T follicular helper cell (primary cell): ENCODE data around the gene P4HA1.
"Not testable (repeated sequence)": the region's sequence is repeated elsewhere in the genome, so short reads cannot be mapped to it uniquely, and the experiment has no call there.

Experiments
- DNase-seq: peaks from one replicate; pipeline ENCODE4 v3.0.0-alpha.2; 2020; ENCODE audit warnings: low read depth

Gene P4HA1

GRCh38 chr10:73043766-73044377 lies 52.8 kb downstream of the P4HA1 start:
- DNase-seq = no peak

GRCh38 chr10:73043319-73043718 lies 53.3 kb downstream of the P4HA1 start:
- DNase-seq = no peak

DNA sequence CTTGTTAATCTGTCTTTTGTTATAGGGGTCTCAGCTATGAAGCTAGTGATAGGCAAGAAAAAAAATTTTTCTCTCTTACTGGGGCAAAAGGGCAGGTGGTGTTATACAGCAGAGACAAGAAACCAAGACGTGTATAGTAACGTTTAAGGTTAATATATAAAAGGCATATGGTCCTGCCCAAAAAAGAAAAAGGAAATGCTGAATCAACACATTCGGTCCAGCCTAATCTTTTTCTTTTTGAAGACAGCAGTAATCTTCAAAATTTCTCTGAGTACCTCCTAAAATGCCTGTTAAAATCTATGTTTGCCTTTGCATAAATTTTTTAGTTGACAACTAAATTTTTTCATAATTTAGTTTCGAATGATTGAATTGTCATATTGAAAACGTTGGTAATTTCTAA lies 54.5 kb downstream of the P4HA1 start:
- DNase-seq = no peak

GRCh38 chr10:73039635-73040034 lies 57.0 kb downstream of the P4HA1 start:
- no peak for DNase-seq

- not testable (repeated sequence) for DNase-seq
These were observed 60.4 kb downstream of the P4HA1 start for GRCh38 chr10:73036285-73036684.

DNA sequence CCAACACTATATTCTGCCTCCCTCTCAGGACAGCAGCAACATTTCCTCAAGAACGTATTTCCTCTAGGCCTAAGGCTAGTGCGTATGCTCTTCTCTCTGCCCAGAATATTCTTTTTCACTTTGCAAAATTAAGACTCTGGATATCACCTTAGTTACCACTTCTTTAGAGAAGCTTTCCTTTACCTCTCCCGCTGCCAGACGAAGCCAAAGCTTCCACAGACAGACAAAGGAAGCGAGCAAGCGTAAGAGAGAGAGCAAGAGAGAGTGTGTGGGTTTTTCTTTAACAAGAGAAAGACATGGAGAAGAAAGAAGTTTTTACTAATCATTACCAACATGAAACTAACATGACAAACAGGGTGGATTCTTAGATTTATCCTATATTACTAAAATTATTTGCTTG lies 64.1 kb downstream of the P4HA1 start:
- DNase-seq = no peak

DNA sequence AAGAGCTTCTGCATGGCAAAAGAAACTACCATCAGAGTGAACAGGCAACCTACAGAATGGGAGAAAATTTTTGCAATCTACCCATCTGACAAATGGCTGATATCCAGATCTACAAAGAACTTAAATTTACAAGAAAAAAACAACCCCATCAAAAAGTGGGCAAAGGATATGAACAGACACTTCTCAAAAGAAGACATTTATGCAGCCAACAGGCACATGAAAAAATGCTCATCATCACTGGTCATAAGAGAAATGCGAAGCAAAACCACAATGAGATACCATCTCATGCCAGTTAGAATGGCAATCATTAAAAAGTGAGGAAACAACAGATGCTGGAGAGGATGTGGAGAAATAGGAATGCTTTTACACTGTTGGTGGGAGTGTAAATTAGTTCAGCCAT lies 70.0 kb downstream of the P4HA1 start:
- not testable (repeated sequence) for DNase-seq

DNA sequence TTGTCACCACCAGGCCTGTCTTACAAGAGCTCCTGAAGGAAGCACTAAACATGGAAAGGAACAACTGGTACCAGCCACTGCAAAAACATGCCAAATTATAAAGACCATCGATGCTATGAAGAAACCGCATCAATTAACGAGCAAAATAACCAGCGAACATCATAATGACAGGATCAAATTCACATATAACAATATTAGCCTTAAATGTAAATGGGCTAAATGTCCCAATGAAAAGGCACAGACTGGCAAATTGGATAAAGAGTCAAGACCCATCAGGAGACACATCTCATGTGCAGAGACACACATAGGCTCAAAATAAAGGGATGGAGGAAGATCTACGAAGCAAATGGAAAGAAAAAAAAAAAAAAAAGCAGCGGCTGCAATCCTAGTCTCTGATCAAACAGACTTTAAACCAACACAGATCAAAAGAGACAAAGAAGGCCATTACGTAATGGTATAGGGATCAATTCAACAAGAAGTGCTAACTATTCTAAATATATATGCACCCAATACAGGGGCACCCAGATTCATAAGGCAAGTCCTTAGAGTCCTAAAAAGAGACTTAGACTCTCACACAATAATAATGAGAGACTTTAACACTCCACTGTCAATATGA lies 73.1 kb downstream of the P4HA1 start:
- not testable (repeated sequence) for DNase-seq

DNA sequence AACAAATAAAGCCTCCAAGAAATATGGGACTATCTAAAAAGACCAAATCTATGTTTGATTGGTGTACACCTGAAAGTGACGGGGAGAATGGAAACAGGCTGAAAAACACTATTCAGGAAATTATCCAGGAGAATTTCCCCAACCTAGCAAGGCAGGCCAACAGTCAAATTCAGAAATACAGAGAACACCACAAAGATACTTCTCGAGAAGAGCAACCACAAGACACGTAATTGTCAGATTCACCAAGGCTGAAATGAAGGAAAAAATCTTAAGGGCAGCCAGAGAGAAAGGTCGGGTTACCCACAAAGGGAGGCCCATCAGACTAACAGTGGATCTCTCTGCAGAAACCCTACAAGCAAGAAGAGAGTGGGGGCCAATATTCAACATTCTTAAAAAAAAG lies 73.7 kb downstream of the P4HA1 start:
- not testable (repeated sequence) for DNase-seq

DNA sequence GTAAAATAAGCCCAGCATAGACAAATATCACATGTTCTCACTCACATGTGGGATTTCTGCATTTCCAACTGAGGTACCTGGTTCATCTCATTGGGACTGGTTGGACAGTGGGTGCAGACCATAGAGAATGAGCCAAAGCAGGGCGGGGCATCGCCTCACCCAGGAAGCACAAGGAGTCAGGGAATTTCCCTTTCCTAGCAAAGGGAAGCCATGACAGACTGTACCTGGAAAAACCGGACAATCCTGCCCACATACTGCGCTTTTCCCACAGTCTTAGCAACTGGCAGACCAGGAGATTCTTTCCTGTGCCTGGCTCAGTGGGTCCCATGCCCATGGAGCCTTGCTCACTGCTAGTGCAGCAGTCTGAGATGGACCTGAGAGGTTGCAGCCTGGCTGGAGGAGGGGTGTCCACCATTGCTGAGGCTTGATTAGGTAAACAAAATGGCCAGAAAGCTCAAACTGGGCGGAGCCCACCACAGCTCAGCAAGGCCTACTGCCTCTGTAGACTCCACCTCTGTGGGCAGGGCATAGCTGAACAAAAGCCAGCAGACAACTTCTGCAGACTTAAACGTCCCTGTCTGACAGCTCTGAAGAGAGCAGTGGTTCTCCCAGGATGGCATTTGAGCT lies 75.0 kb downstream of the P4HA1 start:
- DNase-seq = not testable (repeated sequence)

- DNase-seq = no peak
These were observed 75.6 kb downstream of the P4HA1 start for GRCh38 chr10:73021050-73021449.

GRCh38 chr10:73019100-73019499 lies 77.6 kb downstream of the P4HA1 start:
- DNase-seq = no peak

DNA sequence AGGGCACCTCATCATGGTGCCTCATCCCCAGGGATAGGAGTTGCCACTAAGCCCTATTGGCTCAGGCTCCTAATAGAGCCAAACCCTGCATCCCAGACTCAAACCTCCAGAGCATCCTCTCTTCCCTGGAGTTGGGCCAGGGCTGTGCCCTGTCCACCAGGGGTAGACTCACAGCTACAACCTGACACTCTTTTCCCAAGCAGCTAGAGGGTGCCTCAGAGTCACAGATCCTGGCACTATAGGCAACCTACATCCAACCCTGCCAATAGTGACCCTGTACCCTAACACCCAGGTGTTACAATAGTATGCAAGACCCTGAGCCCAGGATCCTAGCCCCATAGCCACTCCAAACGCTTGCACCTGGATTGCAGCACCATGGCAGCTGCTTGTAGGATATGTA lies 78.0 kb downstream of the P4HA1 start:
- no peak for DNase-seq

DNA sequence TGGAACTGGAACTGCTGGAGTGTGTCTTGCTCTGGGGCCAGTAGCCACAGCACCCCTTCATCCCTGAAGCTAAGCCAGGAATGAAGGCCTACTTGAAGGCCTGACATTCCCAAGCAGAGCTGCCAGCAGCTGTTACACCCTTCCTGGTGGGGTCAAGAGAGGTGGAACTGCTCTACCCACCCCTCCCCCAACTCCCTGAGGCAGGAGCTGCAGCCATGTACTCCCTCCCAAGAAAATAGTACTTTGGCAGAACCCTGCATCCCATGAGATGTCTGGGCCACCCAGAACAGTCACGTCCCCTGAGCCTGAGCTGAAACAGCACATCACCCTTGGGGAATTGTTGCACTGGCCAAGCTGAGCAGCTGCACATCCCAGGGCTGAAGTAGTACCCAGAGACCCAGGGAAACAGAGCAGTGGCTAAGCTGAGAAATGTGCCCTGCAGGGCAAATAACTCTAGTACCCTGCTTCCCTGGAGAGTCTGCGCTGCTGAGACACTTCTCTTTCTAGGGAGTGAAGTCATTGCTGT lies 78.6 kb downstream of the P4HA1 start:
- no peak for DNase-seq

DNA sequence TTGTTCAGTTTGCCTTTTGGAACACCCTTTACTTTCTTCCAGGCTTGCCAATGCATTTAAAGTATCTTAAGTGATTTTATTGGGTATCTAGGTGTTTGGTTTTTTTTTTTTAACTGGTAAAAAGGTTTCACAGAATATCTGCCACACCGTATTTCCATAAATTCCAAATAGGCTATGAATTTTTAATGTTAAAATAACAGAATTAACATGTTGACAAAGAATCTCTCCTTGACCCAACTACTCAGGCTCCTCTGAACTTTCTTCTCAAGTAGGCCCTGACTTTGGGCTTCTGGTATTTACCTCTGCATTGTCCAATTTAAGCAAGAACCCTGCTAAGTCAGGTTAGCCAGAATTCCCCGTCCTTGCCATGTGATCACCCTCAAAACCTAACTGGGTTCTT lies 80.9 kb downstream of the P4HA1 start:
- no peak for DNase-seq

GRCh38 chr10:73003822-73004221 lies 92.8 kb downstream of the P4HA1 start:
- DNase-seq = no peak

DNA sequence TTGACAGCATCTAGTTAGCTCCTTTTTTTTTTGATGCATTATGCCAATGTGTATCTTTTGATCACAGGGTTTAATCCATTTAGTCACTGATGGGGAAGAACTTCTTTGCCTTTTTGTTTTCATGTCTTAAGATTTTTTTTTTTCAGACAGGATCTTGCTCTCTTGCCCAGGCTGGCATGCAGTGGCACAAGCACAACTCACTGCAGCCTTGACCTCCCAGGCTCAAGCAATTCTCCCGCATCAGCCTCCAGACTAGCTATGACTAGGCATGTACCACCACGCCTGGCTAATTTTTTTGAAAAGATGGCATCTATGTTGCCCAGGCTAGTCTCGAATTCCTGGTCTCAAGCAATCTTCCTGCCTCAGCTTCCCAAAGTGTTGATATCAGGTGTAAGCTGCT lies 95.7 kb downstream of the P4HA1 start:
- no peak for DNase-seq

- DNase-seq = no peak
These were observed 99.6 kb downstream of the P4HA1 start for GRCh38 chr10:72997099-72997498.

DNA sequence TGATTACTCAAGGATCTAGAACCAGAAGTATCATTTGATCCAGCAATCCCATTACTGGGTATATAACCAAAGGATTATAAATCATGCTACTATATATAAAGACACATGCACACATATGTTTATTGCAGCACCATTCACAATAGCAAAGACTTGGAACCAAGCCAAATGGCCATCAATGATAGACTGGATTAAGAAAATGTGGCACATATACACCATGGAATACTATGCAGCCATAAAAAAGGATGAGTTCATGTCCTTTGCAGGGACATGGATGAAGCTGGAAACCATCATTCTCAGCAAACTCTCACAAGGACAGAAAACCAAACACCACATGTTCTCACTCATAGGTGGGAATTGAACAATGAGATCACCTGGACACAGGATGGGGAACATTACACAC lies 101.2 kb downstream of the P4HA1 start:
- DNase-seq = not testable (repeated sequence)

DNA sequence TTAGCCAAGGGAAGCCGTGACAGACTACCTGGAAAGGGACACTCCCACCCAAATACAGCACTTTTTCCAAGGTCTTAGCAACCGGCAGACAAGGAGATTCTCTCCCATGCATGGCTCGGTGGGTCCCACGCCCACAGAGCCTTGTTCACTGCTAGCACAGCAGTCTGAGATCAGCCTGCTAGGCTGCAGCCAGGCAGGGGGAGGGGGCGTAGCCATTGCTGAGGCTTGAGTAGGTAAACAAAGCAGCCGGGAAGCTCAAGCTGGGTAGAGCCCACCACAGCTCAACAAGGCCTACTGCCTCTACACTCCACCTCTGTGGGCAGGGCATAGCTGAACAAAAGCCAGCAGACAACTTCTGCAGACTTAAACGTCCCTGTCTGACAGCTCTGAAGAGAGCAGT lies 106.9 kb downstream of the P4HA1 start:
- not testable (repeated sequence) for DNase-seq

GRCh38 chr10:72984618-72985017 lies 112.0 kb downstream of the P4HA1 start:
- DNase-seq = not testable (repeated sequence)

GRCh38 chr10:72981882-72982529 lies 114.7 kb downstream of the P4HA1 start:
- no peak for DNase-seq
